IPS-NIHi11 (cell line): ENCODE measurements around the gene FXYD6.

Experiments
- DNase-seq: peaks from one replicate; pipeline ENCODE4 v3.0.0; 2012; ENCODE audit warnings: mixed read lengths, low spot score

Gene FXYD6

DNA sequence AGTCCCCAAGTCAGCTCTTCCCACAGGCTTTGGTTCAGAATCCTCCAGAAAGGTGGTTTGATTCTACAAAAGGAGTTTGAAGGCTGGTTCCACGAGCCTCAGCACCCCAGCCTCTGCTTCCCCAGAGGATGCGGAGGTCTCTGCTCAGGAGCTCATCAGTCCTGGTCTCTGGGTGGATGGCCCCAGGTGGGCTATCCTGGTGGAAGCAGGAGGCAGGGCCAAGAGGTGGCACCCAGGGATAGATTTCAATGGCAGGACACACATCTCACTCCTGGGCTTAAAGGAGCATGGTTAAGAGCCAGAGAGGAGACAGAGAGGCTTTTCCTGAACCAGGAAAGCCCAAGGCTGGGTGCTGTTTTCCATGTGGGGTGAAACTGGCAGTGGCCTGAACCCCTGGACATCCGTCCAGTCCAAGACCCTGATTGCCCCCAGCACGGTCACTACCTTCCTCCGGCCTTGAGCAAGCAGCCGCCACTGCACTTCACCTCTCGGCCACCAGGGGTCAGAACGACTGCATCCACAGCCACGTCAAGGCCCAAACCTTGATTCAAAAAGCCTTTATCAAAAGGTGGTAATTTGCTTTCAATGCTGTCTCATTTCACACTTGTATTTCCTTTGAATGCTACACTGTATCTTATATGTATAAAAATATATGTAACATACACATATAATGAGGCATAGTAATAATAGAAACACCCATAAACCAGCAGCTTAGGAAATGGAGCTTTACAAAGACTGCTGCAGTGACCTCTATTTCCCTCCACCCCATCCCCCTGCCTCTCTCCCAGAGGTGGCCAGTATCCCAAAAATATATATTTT, 32.6 kb downstream of the FXYD6 start:
- peak; percentile 71 for DNase-seq

DNA sequence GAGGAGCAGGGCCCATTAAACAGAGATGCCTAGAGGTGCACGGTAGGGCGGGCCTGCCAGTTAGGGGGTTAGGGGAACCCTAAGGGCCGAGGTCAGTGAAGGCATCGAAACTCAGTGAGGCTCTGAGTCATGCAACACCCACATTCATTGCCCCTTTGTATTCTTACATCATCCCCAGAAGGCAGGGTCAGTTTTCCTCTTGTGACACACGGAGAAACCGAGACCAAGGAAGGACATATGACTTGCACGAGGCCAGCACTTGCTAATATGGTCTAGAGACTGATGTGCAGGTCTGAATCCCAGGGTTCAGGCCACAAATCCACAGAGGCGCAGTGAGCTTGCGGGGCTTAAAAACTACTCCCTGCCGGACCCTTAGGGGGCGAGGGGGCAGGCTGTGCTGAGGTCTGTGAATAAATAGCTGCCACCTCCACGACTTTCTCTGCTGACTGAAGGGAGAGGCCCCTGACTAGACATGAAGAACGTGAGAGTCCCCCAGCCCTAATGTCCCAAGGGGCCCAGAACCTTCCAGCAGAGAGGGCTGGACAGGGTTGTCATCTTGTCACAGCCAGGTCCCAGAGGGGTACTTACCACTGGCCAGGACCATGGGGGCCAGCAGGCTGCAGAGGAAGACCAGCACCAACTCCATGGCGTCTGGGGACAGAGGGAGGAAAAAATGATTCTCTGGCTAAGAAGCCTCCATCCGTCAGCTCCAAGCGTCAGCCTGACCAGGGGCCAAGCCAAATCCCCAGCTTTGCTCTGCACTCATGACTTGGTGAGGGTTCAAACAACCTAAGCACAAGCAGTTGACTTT, 34.1 kb downstream of the FXYD6 start:
- no peak for DNase-seq

DNA sequence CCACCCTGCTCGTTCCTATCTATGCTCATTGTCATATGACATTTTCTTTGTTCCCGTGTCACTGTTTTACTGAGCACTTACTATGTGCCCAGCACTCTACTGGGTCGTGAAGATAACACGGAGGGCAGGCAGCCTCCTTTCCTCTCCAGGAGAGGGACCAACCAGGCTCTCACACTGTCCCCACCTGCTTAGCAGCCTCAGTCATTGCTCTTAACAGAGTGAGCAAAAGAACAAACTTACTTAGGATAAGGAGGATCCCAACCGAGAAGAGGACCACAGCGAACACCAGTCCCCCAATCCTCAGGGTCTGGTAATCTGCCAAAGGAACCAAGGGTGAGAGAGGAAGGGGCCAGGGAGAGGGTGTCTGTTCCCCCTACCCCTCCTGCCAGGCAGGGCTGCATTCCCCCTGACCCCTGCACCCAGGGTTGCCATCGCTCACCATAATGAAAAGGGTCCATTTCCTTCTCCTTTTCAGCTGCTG, 34.9 kb downstream of the FXYD6 start:
- DNase-seq = no peak

DNA sequence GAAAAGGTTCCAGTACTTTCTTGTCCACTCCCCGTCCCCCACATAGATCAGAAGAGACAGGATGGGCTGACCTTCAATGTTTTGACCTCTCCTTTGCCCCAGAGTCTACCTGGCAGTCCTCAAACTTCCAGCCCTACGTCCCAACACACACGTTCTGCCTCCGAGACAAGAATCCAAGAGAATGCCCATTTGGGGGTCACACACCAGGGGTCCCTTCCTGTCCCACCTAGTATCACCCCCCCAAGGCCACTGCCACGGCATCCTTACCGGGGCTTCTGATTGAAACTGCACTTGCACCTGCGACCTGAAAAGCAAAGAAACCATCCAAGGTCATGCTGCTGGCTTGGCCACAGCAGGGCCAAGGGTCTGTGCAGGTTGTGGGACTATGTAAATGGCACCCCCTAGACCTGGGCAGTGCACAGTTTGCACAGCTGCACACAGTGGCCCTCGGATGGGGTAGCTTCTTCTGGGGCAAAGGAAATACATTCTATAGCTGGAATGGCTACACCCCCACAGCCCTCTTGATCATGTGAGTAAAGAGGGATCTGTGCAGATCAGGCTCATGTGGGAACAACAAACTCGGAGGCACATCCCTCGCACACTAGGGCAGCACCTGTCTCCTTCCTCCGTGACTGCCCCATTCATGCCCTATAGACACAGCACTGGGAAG, 35.4 kb downstream of the FXYD6 start:
- no peak for DNase-seq

DNA sequence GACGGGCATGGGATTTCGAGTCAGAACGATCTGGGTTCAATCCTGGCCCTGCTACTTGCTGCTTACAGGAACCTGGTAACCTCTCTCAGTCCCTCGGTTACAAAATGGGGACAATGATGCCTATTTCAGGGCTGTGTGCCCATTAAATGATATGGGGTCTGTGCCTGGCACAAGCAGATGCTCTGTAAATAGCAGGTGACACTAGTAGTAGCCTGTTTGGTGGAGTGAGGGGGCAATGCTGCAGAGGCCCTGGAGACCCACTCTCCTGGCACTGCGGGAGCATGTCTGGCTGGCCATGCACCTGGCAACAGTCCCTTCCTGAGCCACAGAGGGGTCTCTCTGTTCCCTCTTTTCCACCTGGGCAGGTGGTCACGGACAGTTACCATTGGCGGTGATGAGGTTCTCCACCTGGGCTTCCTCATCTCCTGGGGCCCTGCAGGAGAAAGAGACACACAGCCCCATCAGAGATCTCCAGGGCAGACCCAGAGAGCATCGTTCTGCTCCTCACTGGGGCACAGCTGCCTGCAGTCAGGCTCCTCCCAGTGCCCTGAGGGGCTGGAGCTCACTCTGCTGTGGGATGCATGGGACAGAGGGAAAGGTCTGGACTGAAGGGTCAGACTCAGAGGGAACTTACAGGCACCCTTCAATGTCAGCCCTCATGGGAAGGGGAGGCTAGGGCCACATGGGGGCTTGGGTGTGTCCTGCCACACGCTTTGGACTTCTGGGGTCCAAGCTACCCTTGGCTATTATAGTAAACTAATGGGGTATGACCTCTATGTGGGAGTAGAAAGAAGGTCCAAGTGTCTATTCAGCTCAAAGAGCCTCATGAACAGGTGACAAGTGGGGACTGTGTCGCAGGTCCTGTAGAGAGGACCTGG, 36.3 kb downstream of the FXYD6 start:
- no peak for DNase-seq

DNA sequence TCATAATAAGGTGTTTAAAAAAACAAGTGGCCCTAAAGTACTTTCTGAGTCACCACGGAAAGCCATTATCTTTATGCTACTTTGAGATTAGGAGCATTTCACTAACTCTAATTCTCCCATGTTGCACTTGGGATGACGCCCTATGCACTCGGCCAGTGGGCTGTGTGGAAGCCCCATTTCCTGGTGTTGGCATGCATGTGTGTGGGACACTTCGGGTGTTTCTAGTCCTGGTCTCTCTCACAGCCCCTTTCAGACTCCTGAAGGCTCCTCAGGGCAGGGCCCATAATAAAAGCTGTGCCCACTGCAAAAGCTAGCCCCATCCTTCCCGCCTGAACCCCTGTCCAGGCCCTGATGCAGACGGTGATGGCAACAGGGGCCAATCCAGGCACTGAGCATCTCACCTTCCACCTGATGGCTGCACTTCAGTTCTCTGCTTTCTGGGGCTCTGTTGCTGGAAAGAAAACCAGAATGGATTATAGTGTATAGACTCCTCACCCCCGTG, 37.0 kb downstream of the FXYD6 start:
- DNase-seq = no peak

DNA sequence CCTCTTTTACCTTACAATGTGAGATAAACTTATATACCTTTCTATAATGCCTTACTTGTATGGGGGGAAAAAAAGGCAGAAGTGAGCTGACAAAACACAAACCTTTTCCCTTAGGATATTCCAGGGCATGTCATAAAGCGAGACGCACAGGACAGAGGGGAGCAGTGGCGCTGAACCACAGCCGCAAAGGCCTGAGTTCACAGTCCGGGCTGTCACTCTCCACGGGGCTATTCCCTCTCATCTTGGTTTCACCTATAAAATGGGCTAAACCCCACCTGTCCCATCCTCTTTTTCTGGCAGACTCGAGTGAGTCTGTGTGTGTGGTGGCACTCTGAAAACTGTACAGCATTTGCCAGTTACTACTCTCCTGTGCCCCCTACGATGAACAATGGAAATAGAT, 37.6 kb downstream of the FXYD6 start:
- no peak for DNase-seq

DNA sequence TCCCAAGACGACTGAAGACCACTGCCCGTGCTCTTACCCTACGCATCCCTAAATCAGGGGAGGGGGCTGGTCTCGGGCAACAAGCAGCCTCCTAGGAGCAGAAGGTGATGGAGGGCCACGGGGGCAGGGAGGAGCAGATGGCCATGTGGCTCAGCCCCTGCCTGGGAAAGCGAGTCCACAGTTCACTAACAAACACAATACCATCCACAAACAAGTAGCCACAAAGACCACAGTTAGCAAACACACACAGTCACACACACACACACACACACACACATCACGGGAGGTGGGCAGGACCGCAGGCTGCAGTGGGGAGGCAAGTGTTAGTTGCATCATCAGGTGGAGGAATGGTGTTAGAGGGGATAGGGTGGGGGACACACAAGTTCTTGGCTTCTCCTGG, 38.7 kb downstream of the FXYD6 start:
- no peak for DNase-seq

DNA sequence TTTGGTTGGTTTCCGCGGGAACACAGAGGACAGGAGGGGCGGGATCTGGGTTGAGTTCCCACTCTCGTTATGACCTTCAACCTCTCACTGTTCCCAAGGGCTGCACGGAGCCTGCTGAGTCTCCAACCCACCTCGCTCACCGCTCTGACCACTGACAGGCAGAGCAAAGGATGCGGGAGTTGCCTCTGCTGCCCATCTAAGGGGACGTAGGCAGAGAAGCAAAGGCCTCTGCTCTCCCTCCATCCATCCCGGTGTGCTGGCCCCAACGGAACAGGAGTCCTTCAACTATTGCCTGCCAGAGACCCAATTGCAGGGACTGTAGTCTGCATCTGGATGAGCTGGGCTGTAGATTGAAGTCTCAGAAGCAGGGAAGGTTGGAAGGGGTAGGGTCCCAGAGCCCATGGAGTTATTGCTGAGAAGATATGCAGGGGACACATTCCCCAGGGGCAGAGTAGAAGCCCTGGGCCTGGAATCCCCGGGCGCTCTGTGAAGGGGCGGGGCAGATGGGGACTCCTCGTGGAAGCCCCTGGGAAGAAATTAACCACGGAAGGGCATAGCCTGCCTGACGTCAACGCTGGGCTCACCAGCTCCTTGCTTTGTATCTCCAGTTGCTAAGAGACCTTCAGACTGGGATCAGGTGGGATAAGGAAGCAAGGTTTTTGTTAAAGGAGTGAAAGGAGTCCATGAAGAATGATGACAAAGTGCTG, 39.2 kb downstream of the FXYD6 start:
- DNase-seq = no peak

DNA sequence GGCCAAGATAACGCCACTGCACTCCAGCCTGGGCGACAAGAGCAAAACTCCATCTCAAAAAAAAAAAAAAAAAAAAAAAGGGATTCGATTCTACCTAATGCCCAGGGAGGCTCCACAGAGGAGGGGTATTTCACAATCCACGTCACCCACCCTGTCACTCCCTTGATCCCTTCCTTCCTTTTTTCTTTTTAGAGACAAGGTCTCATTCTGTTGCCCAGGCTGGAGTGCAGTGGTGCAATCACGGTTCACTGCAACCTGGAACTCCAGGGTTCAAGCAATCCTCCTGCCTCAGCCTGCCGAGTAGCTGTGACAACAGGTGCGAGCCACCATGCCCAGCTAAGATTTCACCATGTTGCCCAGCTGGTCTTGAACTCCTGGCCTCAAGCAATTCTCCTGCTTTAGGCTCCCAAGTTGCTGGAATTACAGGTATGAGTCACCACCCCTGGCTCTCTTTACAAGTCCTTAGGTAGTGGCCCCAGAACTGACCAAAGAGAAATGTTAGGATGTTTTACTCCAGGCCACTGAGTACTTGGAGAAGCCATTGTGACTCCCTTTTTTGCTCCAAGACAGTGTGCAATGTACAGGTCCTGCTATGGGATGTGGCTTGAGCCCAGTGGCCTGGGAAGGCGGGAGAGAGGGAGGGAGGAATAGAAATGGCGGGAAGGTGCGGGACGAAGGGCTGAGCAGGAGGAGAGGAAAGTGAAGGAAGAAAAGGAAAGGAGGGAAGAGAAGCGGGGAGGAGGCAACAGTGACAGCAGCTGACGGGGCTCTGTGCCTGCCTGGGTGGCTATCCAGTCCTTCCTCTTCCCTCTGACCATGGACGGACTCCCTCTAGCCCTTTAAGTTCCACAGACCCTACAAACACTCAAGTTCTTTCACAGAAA, 40.1 kb downstream of the FXYD6 start:
- no peak for DNase-seq

DNA sequence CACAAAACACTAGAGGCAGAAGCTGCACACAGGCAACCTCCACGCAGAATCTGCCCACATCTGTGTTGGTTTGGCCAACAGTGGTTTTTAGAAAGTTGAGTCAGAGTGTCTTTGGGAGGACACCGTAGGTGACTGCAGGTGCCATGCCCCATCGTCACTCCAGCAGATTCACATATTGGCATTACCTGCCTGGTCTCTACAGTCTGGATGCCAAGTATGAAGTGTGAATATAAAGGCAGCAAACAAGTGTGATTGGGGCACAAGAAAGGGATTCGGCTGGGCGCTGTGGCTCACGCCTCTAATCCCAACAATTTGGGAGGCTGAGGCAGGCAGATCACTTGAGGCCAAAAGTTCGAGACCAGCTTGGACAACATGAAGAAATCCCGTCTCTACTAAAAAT, 40.9 kb downstream of the FXYD6 start:
- DNase-seq = no peak

DNA sequence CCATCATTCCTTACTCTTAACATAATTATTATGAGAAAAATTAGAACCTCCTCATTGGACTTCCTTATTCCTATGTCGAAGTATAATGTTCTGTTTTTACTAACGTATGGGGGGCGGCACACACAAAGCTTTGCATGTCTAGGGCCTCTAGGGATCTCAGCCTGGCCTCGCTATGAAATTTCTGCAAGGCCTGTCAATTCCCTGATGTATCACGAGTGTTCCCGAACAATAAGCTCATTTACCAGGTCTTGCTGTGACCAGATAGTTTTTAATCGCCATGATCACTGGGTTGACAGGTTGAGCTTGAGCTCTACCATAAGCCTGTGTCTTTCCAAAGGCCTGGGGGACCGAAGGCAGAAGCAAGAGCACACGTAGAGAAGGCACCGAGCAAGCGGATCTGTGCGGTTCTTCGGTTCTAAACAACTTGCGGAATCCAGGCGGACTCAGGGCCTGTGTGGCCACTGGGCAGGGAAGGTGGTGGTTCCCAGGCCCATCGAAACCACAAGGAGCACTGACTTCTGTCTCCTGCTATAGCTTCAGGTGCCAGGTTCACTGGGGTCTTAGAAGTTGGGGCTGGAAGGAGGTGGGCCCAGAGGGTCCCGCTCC, 41.5 kb downstream of the FXYD6 start:
- DNase-seq = no peak

DNA sequence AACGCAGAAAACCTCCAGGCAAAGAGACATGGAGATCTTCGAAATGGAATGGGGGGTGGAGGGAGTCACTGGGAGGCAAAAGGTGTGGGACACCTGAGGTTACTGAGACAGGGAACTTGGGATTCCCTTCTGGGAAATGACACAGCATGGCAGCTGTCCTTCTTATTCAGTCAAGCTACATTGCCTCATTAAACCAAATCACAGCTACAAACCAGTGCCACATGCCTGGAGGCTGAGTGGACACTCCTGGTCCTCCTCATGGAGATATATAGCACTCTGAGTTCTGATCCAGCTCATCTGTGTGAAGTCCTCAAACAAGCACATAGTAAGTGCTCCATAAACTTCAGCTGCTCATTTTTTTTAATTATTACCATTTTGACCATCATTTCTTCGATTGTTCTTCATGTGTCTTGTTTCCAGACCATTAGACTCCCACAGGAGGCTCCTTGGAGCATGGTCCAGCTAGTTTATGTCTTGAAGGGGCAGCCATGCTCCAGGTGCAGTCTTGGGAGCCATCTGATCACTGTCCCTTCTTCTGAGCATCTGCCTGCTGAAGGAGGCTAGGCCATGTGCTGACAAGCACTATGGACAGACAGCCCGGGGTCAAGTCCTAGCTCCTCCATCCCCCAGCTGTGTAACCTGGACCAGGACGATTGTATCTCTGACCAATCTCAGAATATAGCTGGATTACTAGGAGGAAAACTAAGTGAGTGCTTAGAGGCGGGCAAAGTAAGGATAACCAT, 42.2 kb downstream of the FXYD6 start:
- no peak for DNase-seq

DNA sequence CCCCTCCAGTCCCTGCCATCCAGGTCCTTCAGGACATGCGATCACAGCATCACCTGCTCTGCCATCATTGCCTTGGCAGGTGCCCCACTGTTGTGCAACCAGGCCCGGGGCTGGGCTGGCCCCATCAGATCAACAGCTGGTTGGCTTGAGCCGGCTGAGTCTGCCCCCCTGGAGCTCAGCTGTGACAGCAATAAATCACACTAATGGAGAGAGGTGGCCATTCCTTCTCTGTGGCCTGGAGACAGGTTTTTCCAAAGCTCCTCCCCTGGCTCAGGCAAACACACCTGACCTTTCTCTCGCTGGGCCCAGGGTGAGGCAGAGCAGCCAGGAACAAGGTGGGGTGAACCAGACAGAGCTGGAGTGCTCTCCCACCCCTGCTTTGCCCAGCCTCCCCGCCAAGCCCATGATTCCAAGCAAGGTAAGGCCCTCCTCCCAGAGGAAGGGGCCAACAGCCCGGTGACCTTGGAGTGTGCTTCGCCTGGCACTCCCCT, 43.0 kb downstream of the FXYD6 start:
- peak; percentile 57 for DNase-seq

DNA sequence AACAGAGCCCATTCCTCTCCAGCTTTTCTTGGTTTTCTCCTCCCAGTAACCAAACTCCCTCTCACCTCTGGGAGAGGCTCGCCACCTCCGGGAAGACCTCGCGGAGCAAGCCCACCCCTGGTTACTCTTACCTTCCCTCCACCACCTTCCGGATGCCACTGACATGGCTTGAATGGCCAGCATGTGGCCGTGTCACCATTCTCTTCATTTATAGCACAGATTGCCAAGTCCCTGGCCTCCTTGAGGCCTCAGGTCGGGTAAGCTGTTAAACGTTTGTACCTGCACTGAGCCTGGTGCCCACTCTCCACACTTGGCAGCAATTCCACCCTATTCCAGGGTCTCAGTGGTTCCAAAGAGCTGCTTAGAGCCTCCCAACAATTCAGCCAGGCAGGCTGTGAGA, 43.9 kb downstream of the FXYD6 start:
- DNase-seq = no peak

DNA sequence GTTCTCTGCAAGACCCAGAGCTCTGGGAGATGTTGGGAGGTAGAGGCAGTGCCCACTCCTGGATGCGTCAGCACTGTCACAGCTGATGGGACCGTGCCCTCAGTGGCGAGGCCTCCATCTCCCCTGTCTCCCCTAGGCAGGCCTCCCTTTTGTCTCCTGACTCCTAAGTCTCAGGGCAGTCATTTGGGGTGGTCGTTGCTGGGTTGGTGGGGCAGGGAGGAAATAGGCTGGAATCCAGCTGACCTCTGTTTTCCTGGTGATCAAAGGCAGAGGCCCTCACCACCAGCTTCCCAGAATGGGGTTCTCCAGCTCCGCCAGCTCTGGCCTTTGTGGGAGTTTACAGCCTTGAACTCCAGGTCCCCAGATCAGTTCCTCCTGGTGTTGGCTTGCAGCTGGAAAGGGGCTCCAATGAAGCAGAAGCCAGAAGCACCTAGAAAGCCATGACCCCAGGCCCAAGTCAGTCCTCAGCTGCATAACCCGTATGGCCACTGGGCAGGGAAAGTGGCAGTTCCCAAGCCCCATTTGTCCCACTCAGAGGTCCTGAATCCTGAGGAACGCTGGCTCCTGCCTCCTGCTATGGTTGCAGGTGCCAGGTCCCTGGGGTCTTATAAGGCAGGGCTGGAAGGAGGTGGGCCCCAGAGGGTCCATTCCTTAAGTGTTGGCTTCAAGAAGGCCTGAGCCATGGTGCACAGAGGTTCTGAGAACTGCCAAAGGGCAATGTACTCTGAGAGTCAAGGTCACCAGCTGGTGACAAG, 44.6 kb downstream of the FXYD6 start:
- no peak for DNase-seq

DNA sequence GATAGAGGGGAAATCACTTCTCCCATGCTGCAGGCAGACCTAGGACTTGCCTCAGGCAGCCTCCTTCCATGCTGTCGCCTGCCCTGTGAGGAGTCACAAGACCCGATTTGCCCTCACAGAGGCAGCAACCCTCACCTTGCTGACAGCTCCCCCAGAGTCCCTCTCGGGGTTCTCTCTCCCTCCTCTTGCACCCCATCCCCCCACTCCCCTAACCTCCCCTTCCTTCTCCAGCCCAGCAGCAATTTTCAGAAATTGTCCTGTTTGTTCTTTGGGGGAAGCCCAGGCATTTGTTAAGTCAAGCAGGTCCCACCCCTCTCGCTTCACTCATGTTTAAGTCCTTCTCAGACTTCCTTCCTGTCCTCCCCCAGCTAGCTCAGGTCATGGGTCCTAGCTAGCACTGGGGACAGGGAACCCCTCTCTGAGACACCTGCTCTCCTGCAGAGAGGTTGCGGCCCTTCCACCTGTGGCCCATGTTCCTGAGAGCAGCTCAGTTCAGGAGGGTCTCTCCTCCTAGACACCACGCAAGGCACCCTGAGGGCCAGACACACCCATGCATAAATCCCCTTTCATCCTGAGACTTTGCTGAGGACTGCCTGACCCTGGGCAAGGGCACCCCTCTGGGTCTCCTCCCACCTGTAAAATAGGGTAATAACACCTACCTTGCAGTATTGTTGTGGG, 45.6 kb downstream of the FXYD6 start:
- DNase-seq = no peak
